Tibial nerve (tissue), 4 donors: ENCODE results near the gene MAB21L2.

Source experiments
- CTCF ChIP-seq, 5 experiments: fragments of 200-600 bp in 3 of 5; fragments of 450-650 bp in 2 of 5; sonication (generic) in 3 of 5; IDR thresholded peaks; one replicate each; pipeline ENCODE4 v1.5.1; 2016 to 2019; ENCODE audit warnings: antibody characterized with exemption in 5 of 5, mild to moderate bottlenecking in 3 of 5, moderate library complexity in 2 of 5
- EP300 ChIP-seq, 2 donors: sonication (generic); formaldehyde crosslinking; IDR thresholded peaks; one replicate each; pipeline ENCODE4 v1.6.1; 2017; ENCODE audit warnings: antibody characterized with exemption in 2 of 2, mild to moderate bottlenecking in 1 of 2
- POLR2A ChIP-seq, 2 donors: fragments of 450-650 bp; IDR thresholded peaks; one replicate each; pipeline ENCODE4 v1.6.1; 2017; ENCODE audit warnings: antibody characterized with exemption in 2 of 2, mild to moderate bottlenecking in 2 of 2, moderate library complexity in 2 of 2

GRCh38 chr4:150585611-150586010 lies 3.7 kb downstream of the MAB21L2 start:
- TF ChIP-seq CTCF (IDR thresholded peaks at IDR 0.05) (no peak), EP300 (IDR thresholded peaks at IDR 0.05) (no peak), POLR2A (IDR thresholded peaks at IDR 0.05) (no peak)
